MCF 10A (cell line): ENCODE measurements around the gene SPOCD1. TPM values are rescaled to one million over a fixed set of nuclear protein-coding genes. Genes with fewer than 3 reads are reported as not detected.

Experiments used
- BruUV-seq: library from RNA; stranded (reverse); fragments of 400-500 nt; replicated peaks from 2 replicates; lab custom pipeline; 2021; lab: Mats Ljungman, UMichigan
- CTCF ChIA-PET: fragments of 300-600 bp; sonication (Branson Sonifier 250); formaldehyde crosslinking; extraction: SDS; loops from one replicate; lab custom pipeline; 2021; ENCODE audit warnings: antibody characterized with exemption, inconsistent platforms; lab: Yijun Ruan, JAX
- POLR2A ChIA-PET: fragments of 300-600, 350-650 bp; sonication (Branson Sonifier 250); formaldehyde crosslinking; extraction: SDS; loops from one replicate; lab custom pipeline; 2020; ENCODE audit warnings: antibody characterized with exemption, inconsistent platforms; lab: Yijun Ruan, JAX
- DNase-seq: peaks from one replicate; pipeline ENCODE4 v3.0.0-alpha.2; 2018; ENCODE audit not compliant: unreplicated experiment
- H3K27ac Mint-ChIP-seq: one replicate; pipeline ENCODE4 v1.8.0; 2022; ENCODE audit warnings: mild to moderate bottlenecking, low read depth, mixed read lengths; ENCODE audit not compliant: unreplicated experiment
- H3K27me3 Mint-ChIP-seq: one replicate; pipeline ENCODE4 v1.8.0; 2022; ENCODE audit warnings: mixed read lengths; ENCODE audit not compliant: insufficient read depth, unreplicated experiment
- H3K36me3 Mint-ChIP-seq: one replicate; pipeline ENCODE4 v1.8.0; 2022; ENCODE audit warnings: mild to moderate bottlenecking, moderate library complexity, mixed read lengths; ENCODE audit not compliant: insufficient read depth, unreplicated experiment
- H3K4me1 Mint-ChIP-seq: one replicate; pipeline ENCODE4 v1.8.0; 2022; ENCODE audit warnings: mixed read lengths; ENCODE audit not compliant: insufficient read depth, unreplicated experiment
- H3K4me3 Mint-ChIP-seq: one replicate; pipeline ENCODE4 v1.8.0; 2022; ENCODE audit warnings: mild to moderate bottlenecking, moderate library complexity, mixed read lengths; ENCODE audit not compliant: unreplicated experiment
- H3K9me3 Mint-ChIP-seq: one replicate; pipeline ENCODE4 v1.8.0; 2022; ENCODE audit warnings: mixed read lengths; ENCODE audit not compliant: unreplicated experiment
- CTCF ChIP-seq: fragments of 200-600 bp; IDR thresholded peaks from one replicate; pipeline ENCODE4 v1.8.0; 2022; ENCODE audit warnings: antibody characterized with exemption, mild to moderate bottlenecking; ENCODE audit not compliant: unreplicated experiment
- intact Hi-C: fragments of 100-400 bp; cut with micrococcal nuclease; formaldehyde crosslinking; loops from 2 replicates; pipeline ENCODE4 v1.14.1; 2022
- total RNA-seq: library from RNA; stranded (reverse); gene quantifications from 2 replicates; pipeline ENCODE4 v1.2.3, GENCODE V29; 2022

SPOCD1 gene
- total RNA-seq, 1 experiment from 2014 or later, result 0.47 TPM

DNA sequence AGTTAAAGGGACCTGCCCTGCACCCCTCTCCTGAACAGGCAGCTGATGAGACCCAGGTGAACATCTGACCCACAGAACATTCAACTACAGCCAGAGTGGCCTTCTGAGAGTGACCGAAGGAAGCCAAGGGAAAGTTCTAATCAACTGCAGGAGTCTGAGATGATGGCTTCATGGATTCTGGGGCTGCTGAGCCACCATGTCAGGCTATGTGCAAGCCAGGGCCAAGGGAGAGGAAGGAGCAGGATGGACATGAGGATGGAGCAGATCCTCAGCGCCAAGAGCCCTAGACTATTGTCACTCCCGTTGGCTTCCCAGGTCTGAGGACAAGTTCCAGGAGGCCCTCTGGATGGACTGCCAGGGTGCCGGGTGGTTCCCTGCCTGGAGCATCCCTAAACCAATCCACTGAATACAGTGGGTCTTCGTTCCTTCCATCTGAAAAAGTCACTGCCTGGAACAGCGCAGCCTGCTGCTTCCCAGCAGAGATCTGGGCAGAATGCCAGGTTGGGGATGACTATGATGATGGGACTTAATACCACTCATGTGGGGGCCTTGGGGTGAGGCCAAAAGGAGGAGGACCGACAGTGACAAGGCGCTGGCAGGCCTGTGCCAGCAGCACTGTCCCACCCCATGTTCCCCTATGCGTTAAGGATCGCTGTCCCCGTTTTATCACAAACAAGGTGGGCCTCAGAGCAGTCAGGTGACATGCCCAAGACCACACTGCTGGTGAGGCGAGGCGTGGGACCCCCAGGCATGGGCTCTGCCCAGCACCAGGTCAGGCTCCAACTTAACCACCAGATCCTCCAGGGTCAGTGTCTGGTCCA is 19.8 kb downstream of the SPOCD1 start:
- H3K36me3 Mint-ChIP-seq, result no peaks in the 10 kb centered on the region
- H3K4me1 Mint-ChIP-seq, result peaks cover 9% of the 10 kb centered on the region
- POLR2A ChIA-PET, result interaction anchor here (0.6 kb wide), 1 partner anchor 142 kb away, joined by 3 read pairs; the partner anchor contains the start of gene PTP4A2
- no peaks in the 10 kb centered on the region for H3K27me3 Mint-ChIP-seq
- H3K4me3 Mint-ChIP-seq, result no peak overlapping the region
- no TSS peak for BruUV-seq
- peak; percentile 45 for DNase-seq
- TF ChIP-seq CTCF, result no peak
- CTCF ChIA-PET, result no interaction called here
- no peaks in the 10 kb centered on the region for H3K9me3 Mint-ChIP-seq
- intact Hi-C loops, result loop anchor here (10.0 kb wide), 1 partner anchor 269 kb away; no protein-coding TSS in a partner anchor
- H3K27ac Mint-ChIP-seq, result no peak overlapping the region

GRCh38 chr1:31795096-31795675 is 20.6 kb downstream of the SPOCD1 start:
- intact Hi-C loops, result loop anchor here (10.0 kb wide), 1 partner anchor 270 kb away; no protein-coding TSS in a partner anchor
- no peak for DNase-seq
- TF ChIP-seq CTCF, result no peak
- Mint-ChIP-seq H3K4me3 (no peak overlapping the region), H3K36me3 (no peaks in the 10 kb centered on the region), H3K4me1 (peaks cover 9% of the 10 kb centered on the region), H3K27me3 (no peaks in the 10 kb centered on the region), H3K27ac (no peak overlapping the region), H3K9me3 (no peaks in the 10 kb centered on the region)
- POLR2A ChIA-PET, result no interaction called here
- CTCF ChIA-PET, result interaction anchor here (0.7 kb wide), 1 partner anchor 246 kb away, joined by 3 read pairs; no protein-coding TSS in a partner anchor
- no TSS peak for BruUV-seq

DNA sequence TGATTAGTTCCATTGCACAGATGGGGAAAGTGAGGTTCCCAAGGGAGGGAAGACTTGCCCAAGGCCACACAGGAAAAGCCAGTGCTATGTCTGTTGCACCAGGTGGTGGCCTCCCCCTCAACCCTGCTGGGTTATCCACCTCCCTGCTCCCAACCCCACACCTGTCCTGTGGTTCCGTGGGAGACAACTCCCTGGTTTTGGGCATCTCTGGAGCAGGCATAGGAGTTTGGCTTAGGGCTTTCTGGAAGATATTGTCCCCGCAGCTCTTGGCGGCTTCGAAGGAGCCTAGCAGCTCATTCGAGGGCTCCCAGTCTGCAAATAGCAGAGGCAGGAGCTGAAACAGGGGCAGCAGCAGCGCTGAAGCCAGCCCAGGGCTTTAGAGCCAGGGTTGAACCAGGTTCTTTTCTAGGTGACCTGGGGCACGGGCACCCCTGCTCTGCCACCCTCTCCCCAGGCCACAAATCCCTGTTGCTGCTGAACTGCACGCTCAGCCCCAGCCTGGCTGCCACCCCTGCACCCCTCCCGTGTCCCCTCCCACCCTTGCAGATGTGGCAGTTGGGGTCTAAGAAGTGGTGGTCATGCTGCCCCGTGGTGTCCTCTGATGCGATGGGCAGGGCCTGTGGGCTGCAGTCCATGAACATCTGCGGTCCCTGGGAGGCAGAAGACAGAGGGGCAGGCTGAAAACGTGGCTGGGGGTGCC is 22.1 kb downstream of the SPOCD1 start:
- POLR2A ChIA-PET, result interaction anchor here (0.8 kb wide), 1 partner anchor 55 kb away, joined by 3 read pairs; no protein-coding TSS in a partner anchor

More for the DNA sequence above, 22.1 kb downstream of the SPOCD1 start:
- intact Hi-C loops, result loop anchor here (10.0 kb wide), 1 partner anchor 271 kb away; no protein-coding TSS in a partner anchor
- no TSS peak for BruUV-seq
- no peaks in the 10 kb centered on the region for H3K27me3 Mint-ChIP-seq
- no peak overlapping the region for H3K4me3 Mint-ChIP-seq
- TF ChIP-seq CTCF, result no peak
- no peaks in the 10 kb centered on the region for H3K36me3 Mint-ChIP-seq
- no peaks in the 10 kb centered on the region for H3K9me3 Mint-ChIP-seq
- DNase-seq, result no peak
- CTCF ChIA-PET, result interaction anchor here (0.9 to 2.1 kb wide), 3 partner anchors 32 to 131 kb away, joined by 4 to 6 read pairs (median 5); no protein-coding TSS in a partner anchor
- H3K27ac Mint-ChIP-seq, result no peak overlapping the region
- peaks cover 3% of the 10 kb centered on the region for H3K4me1 Mint-ChIP-seq
